HG02623 (cell line): ENCODE measurements around the gene HLCS.

Experiments
- ATAC-seq: cut with Tn5 transposase; IDR thresholded peaks from one replicate; pipeline ENCODE4 v1.9.1; 2021; ENCODE audit warnings: moderate library complexity; ENCODE audit not compliant: unreplicated experiment

The HLCS gene

GRCh38 chr21:36750576-36750959 lies 215.9 kb downstream of the HLCS start:
- no peak for ATAC-seq

GRCh38 chr21:36749935-36750575 lies 216.4 kb downstream of the HLCS start:
- no peak for ATAC-seq

- ATAC-seq, result no peak
Observed at GRCh38 chr21:36747815-36748383, 218.6 kb downstream of the HLCS start.

GRCh38 chr21:36747041-36747814 lies 219.2 kb downstream of the HLCS start:
- no peak for ATAC-seq

- no peak for ATAC-seq
Observed at GRCh38 chr21:36745459-36745858, 221.0 kb downstream of the HLCS start.

- ATAC-seq, result no peak
Observed at GRCh38 chr21:36744560-36745231, 221.8 kb downstream of the HLCS start.

- no peak for ATAC-seq
Observed at GRCh38 chr21:36744190-36744559, 222.3 kb downstream of the HLCS start.

GRCh38 chr21:36743446-36743845 lies 223.0 kb downstream of the HLCS start:
- no peak for ATAC-seq

- ATAC-seq, result no peak
Observed at GRCh38 chr21:36743008-36743407, 223.5 kb downstream of the HLCS start.

GRCh38 chr21:36741506-36741905 lies 225.0 kb downstream of the HLCS start:
- no peak for ATAC-seq

GRCh38 chr21:36738489-36739126 lies 227.9 kb downstream of the HLCS start:
- ATAC-seq, result no peak

- no peak for ATAC-seq
Observed at GRCh38 chr21:36735724-36736320, 230.6 kb downstream of the HLCS start.

- no peak for ATAC-seq
Observed at GRCh38 chr21:36735201-36735515, 231.3 kb downstream of the HLCS start.

GRCh38 chr21:36734367-36735200 lies 231.9 kb downstream of the HLCS start:
- no peak for ATAC-seq

- ATAC-seq, result no peak
Observed at GRCh38 chr21:36733857-36734256, 232.6 kb downstream of the HLCS start.

GRCh38 chr21:36732761-36733160 lies 233.7 kb downstream of the HLCS start:
- no peak for ATAC-seq

GRCh38 chr21:36732217-36732616 lies 234.3 kb downstream of the HLCS start:
- no peak for ATAC-seq

GRCh38 chr21:36730291-36731281 lies 235.9 kb downstream of the HLCS start:
- no peak for ATAC-seq
